Smooth muscle cell (in vitro differentiated cells): ENCODE data around the gene TMPRSS4. TPM values are rescaled to one million over a fixed set of nuclear protein-coding genes. Genes with fewer than 3 reads are reported as not detected.

ENCODE experiments used
- DNase-seq: peaks from one replicate; lab custom pipeline; 2025; ENCODE audit not compliant: unreplicated experiment; lab: John Stamatoyannopoulos, UW
- H2AFZ ChIP-seq: fragments of 200-600 bp; sonication (generic); 2 replicates; pipeline ENCODE4 v1.6.0; 2016; ENCODE audit warnings: antibody characterized with exemption, low read depth, mild to moderate bottlenecking
- H3F3A ChIP-seq: fragments of 200-600 bp; sonication (generic); 2 replicates; pipeline ENCODE4 v1.6.0; 2017; ENCODE audit warnings: antibody characterized with exemption, low read depth
- H3K27ac ChIP-seq: fragments of 200-600 bp; sonication (generic); 2 replicates; pipeline ENCODE4 v1.5.1; 2016; ENCODE audit warnings: low read depth, mild to moderate bottlenecking
- H3K27me3 ChIP-seq: fragments of 200-600 bp; sonication (generic); 2 replicates; pipeline ENCODE4 v1.6.1; 2016; ENCODE audit warnings: low read depth, mild to moderate bottlenecking
- H3K36me3 ChIP-seq: fragments of 200-600 bp; sonication (generic); 2 replicates; pipeline ENCODE4 v1.5.1; 2016; ENCODE audit warnings: low read depth
- H3K4me1 ChIP-seq: fragments of 200-600 bp; sonication (generic); 2 replicates; pipeline ENCODE4 v1.5.1; 2016; ENCODE audit warnings: low read depth
- H3K4me2 ChIP-seq: fragments of 200-600 bp; sonication (generic); 2 replicates; pipeline ENCODE4 v1.6.0; 2016; ENCODE audit warnings: mild to moderate bottlenecking
- H3K4me3 ChIP-seq: fragments of 200-600 bp; sonication (generic); 2 replicates; pipeline ENCODE4 v1.5.1; 2016; ENCODE audit warnings: mild to moderate bottlenecking
- H3K79me2 ChIP-seq: fragments of 200-600 bp; sonication (generic); 2 replicates; pipeline ENCODE4 v1.6.0; 2016; ENCODE audit warnings: low read depth, mild to moderate bottlenecking
- H3K9ac ChIP-seq: fragments of 200-600 bp; sonication (generic); 2 replicates; pipeline ENCODE4 v1.6.0; 2016; ENCODE audit warnings: low read depth
- H3K9me3 ChIP-seq: fragments of 200-600 bp; sonication (generic); replicated peaks from 2 replicates; pipeline ENCODE4 v1.5.1; 2016; ENCODE audit warnings: low read depth
- H4K20me1 ChIP-seq: fragments of 200-600 bp; sonication (generic); 2 replicates; pipeline ENCODE4 v1.6.0; 2016; ENCODE audit warnings: low read depth
- WGBS: methylation state at CpG from one replicate; pipeline ENCODE4 v1.1.7; 2016; ENCODE audit warnings: low lambda C conversion rate; 5-methylcytosine and 5-hydroxymethylcytosine counted together
- polyA plus RNA-seq: library from polyadenylated mRNA; unstranded; fragments of >200 nt; fragmentation: Nextera tagmentation; extraction: Ambion mirVana; gene quantifications from 2 replicates; pipeline ENCODE4 v1.2.1, GENCODE V29; 2016
- total RNA-seq: library from RNA; depleted of rRNA; stranded (reverse); fragments of >200 nt; gene quantifications from 2 replicates; pipeline ENCODE4 v1.2.3, GENCODE V29; 2014
- TF ChIP-seq, protein P1 (sequence below): fragments of 200-600 bp; sonication (generic); IDR thresholded peaks from 2 replicates; pipeline ENCODE4 v1.5.1; 2017; ENCODE audit warnings: borderline replicate concordance, mild to moderate bottlenecking, antibody characterized with exemption; ENCODE audit not compliant: insufficient read depth, poor library complexity, severe bottlenecking

Gene TMPRSS4
- total and polyA plus RNA-seq, 2 experiments from 2014 or later, result 7.4 TPM; not detected in 1

DNA sequence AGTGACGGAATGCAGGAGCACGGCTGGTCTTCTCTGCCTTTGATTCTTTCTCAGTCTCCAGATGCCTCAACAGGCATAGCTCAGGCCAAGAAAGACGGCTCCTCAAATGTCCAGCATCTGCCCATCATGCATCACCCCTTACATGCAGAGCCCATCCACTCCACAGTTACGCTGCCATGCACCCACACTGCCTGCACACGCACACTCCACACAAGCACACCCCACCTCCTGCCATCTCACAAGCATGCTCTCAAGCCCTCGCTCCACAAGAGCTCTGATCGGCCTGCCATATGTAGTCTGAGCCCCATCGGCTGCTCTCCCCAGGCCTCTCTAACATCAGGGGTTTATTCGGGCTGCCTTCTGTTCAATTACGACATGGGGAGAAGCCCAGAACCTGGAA is 56.9 kb downstream of the TMPRSS4 start:
- Histone ChIP-seq H3K27ac (no peak overlapping the region), H3K36me3 (no peaks in the 10 kb centered on the region), H3K9me3 (no peaks in the 10 kb centered on the region), H3K4me3 (no peak overlapping the region), H2AFZ (no peak overlapping the region), H3K4me1 (no peaks in the 10 kb centered on the region), H4K20me1 (no peaks in the 10 kb centered on the region), H3K9ac (no peak overlapping the region), H3K4me2 (no peak overlapping the region), H3K79me2 (no peaks in the 10 kb centered on the region), H3F3A (no peaks in the 10 kb centered on the region), H3K27me3 (peaks cover 29% of the 10 kb centered on the region)
- no peak for DNase-seq
- 83% methylated on average over 10 of the region's 10 CpGs for WGBS
- TF ChIP-seq, protein P1, sequence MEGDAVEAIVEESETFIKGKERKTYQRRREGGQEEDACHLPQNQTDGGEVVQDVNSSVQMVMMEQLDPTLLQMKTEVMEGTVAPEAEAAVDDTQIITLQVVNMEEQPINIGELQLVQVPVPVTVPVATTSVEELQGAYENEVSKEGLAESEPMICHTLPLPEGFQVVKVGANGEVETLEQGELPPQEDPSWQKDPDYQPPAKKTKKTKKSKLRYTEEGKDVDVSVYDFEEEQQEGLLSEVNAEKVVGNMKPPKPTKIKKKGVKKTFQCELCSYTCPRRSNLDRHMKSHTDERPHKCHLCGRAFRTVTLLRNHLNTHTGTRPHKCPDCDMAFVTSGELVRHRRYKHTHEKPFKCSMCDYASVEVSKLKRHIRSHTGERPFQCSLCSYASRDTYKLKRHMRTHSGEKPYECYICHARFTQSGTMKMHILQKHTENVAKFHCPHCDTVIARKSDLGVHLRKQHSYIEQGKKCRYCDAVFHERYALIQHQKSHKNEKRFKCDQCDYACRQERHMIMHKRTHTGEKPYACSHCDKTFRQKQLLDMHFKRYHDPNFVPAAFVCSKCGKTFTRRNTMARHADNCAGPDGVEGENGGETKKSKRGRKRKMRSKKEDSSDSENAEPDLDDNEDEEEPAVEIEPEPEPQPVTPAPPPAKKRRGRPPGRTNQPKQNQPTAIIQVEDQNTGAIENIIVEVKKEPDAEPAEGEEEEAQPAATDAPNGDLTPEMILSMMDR, result no peak

DNA sequence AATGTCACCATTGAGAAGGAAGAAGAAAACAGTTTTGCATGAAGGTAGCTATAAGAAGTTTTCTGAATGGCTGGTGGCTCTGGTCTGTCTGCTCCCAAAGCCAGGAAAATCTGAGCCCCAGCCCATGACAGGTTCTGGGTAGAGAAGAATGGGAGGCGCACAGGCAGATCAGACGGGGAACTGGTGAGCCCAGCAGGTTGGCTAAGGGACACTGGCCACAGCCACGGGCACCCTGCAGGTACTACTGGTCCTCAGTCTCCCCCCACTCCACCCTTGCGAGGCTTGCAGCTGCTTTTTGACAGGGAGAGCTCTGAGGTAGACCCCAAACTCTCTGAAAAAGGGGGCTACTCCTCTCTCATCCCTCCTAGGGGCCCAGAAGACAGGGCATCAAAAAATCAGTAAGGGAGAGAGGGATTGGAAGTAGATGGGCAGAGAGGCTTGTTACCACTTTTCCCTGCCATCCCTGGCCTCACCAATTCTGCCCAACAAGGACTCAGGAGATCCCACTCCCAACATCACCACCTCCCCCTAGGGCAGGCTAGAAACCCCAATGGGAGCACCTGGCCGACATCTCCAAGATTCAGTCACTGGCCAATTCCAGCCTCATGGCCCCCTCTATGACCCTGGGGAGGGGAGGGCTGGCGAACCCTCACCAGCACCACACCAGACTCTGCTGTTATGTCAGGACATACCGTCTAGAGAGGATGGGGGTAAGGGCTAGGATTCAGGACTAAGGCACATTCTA is 58.3 kb downstream of the TMPRSS4 start:
- H3K79me2 ChIP-seq, result no peaks in the 10 kb centered on the region
- no peak overlapping the region for H3K27ac ChIP-seq
- no peaks in the 10 kb centered on the region for H3K4me1 ChIP-seq
- TF ChIP-seq, protein P1, result no peak
- H2AFZ ChIP-seq, result no peak overlapping the region
- H3K36me3 ChIP-seq, result no peaks in the 10 kb centered on the region
- H3K9ac ChIP-seq, result no peak overlapping the region
- no peak overlapping the region for H3K4me3 ChIP-seq
- H4K20me1 ChIP-seq, result no peaks in the 10 kb centered on the region
- WGBS, result 75% methylated on average over 7 of the region's 7 CpGs
- H3K9me3 ChIP-seq, result no peaks in the 10 kb centered on the region
- H3F3A ChIP-seq, result no peaks in the 10 kb centered on the region
- peaks cover 35% of the 10 kb centered on the region for H3K27me3 ChIP-seq
- no peak overlapping the region for H3K4me2 ChIP-seq
- DNase-seq, result no peak

DNA sequence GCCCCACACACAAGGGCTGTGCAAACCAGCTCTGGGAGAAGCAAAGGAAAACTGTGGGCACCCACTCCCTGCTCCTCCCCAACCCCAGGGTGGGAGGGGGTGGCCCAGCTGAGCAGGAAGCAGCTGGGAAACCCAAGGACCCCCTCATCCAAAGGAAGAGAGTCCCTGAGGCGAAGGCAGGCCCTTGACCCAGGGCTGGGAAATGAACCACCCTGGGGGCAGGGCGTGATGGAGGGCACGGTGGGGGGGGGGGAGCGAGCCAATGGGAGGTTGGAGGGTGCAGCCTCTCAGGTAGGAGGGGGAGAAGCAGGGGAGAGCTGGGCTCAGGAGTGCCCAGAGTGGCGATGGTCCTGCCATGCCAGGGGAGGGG is 58.9 kb downstream of the TMPRSS4 start:
- WGBS, result 79% methylated on average over 4 of the region's 5 CpGs
- no peak overlapping the region for H3K9ac ChIP-seq
- TF ChIP-seq, protein P1, result no peak
- DNase-seq, result no peak
- no peak overlapping the region for H2AFZ ChIP-seq
- H3K4me3 ChIP-seq, result no peak overlapping the region
- H3K79me2 ChIP-seq, result no peaks in the 10 kb centered on the region
- no peak overlapping the region for H3K4me2 ChIP-seq
- H3K4me1 ChIP-seq, result no peaks in the 10 kb centered on the region
- peaks cover 36% of the 10 kb centered on the region for H3K27me3 ChIP-seq
- no peak overlapping the region for H3K27ac ChIP-seq
- no peaks in the 10 kb centered on the region for H3K36me3 ChIP-seq
- H4K20me1 ChIP-seq, result no peaks in the 10 kb centered on the region
- H3K9me3 ChIP-seq, result no peaks in the 10 kb centered on the region
- no peaks in the 10 kb centered on the region for H3F3A ChIP-seq

DNA sequence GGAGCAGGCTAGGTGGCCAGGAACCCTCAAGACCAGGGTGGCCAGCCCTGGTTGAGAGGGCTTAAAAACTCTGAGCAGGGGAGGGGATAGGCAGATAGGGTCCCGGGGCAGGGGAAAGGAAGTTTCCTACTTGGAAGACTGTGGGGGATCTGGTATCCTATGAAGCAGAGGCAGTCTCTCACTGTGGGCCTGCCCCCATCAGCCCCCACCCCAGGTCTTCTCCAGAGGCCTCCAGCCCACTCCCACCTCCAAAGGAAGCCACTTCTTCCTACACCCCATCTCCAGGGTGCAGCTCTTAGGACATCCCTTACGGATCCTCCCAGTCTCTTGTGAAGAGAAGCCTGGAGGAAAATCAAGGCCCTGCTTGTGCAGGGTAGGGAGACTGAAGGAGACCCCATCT is 59.5 kb downstream of the TMPRSS4 start:
- peaks cover 40% of the 10 kb centered on the region for H3K27me3 ChIP-seq
- no peak overlapping the region for H3K27ac ChIP-seq
- TF ChIP-seq, protein P1, result no peak
- no peaks in the 10 kb centered on the region for H3K36me3 ChIP-seq
- no peaks in the 10 kb centered on the region for H3K4me1 ChIP-seq
- no peaks in the 10 kb centered on the region for H3K79me2 ChIP-seq
- no peak overlapping the region for H3K4me2 ChIP-seq
- 88% methylated on average over 2 of the region's 2 CpGs for WGBS
- H3K9me3 ChIP-seq, result no peaks in the 10 kb centered on the region
- no peaks in the 10 kb centered on the region for H4K20me1 ChIP-seq
- no peak overlapping the region for H2AFZ ChIP-seq
- no peak for DNase-seq
- H3F3A ChIP-seq, result no peaks in the 10 kb centered on the region
- H3K4me3 ChIP-seq, result no peak overlapping the region
- H3K9ac ChIP-seq, result no peak overlapping the region
